ENCODE results near the gene TMEM184B. TPM values are rescaled to one million over a fixed set of nuclear protein-coding genes. Genes with fewer than 3 reads are reported as not detected.

The TMEM184B gene
- total and polyA plus RNA-seq, 2 of the 8 experiments (the other 6 are each of a cell fraction or from before 2014, with no cell fraction given): 41.6 to 81.0 TPM

DNA sequence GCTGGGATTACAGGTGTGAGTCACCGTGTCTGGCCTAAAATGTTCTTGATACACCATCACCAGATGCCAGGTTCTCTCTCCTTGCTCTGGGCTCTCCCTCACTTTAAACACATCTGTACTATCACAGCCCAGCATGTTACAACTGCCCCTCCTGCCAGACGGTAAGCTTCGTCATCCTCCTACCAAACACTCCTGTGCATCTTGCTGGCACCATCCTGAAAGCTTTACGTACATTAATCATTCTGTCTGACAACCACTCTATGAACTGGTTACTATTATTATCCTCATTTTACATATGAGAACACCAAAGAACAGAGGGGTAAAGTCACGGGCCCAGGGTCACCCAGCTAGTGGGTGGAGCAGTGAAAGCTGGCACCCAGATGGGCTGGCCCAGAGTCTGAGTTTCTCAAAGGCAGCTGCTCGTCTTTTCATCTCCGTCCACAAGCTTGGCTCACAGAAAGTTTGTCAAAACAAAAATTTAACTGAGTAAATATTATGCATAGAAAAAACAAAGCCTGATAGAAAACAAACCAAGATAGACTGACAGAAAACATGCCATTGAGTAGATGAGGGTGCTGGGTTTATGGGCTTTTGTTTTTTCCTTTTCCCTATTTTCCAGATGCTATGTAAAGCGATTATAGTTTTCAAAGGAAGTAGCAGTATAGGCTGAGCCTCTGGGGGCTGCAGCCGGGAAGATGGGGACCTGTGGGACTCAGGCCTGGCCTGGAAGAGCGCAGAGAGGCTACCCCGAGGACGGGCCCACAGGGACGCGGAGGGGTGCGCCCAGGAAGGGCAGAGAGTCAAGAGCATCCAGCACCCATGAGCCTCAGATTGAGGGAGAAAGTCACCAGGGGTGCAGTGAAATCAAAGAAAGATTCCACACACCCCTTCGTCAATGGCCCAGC lies 100.6 kb downstream of the TMEM184B start:
- H2BK12ac ChIP-seq (ENCODE audit: low read depth, low read length): no peak overlapping the region
- no peaks in the 10 kb centered on the region for H3K36me3 ChIP-seq (ENCODE audit: control insufficient read depth in 2 of 4, insufficient read depth in 4 of 4, low read length in 3 of 4)
- H3K4me1 ChIP-seq (replicated peaks in 1 of 4; ENCODE audit: control insufficient read depth in 3 of 4, insufficient read depth in 4 of 4, low read length in 3 of 4): peaks cover 0 to 4% (median 2%) of the 10 kb centered on the region in 4 experiments; a peak in 3 of 7 replicates
- no peak overlapping the region for H4K5ac ChIP-seq (ENCODE audit: insufficient read length, low read depth, low read length)
- no peak overlapping the region for H2AK5ac ChIP-seq (ENCODE audit: low read depth, low read length)
- no peak for DNase-seq (ENCODE audit: low read depth in 1 of 2, low spot score in 2 of 2)
- H3K4ac ChIP-seq (replicated peaks; ENCODE audit: insufficient read length, low read depth, low read length): no peak overlapping the region
- no peak overlapping the region for H2BK5ac ChIP-seq (ENCODE audit: low read depth, low read length)
- H3K14ac ChIP-seq (ENCODE audit: insufficient read length): no peak overlapping the region
- 84% methylated on average over 15 of the region's 16 CpGs; no CpG with 5 or more reads in 1 of the 2 experiments for WGBS, 2 experiments (ENCODE audit: extremely low coverage in 1 of 2, insufficient coverage in 1 of 2, insufficient read length in 1 of 2, insufficient replicate concordance in 2 of 2, low coverage in 1 of 2, low lambda C conversion rate in 2 of 2, missing lambda C conversion rate in 1 of 2)
- no peak overlapping the region for H2BK20ac ChIP-seq (ENCODE audit: low read length)
- H3K23ac ChIP-seq (ENCODE audit: insufficient read length): no peak overlapping the region
- H2BK15ac ChIP-seq (ENCODE audit: low read length): no peak overlapping the region
- no peak overlapping the region for H3K9ac ChIP-seq (replicated peaks in 1 of 4; ENCODE audit: extremely low read depth in 1 of 4, low read depth in 3 of 4, low read length in 3 of 4)
- no peak overlapping the region for H3K4me2 ChIP-seq (ENCODE audit: insufficient read depth in 1 of 2, low read depth in 2 of 2, low read length in 2 of 2)
- ChIA-PET CTCF (ENCODE audit: partially characterized antibody) (interaction anchor here (0.8 to 1.2 kb wide), 5 partner anchors 22 to 104 kb away, joined by 3 to 5 read pairs (median 4); no protein-coding TSS in a partner anchor), POLR2A (ENCODE audit: partially characterized antibody) (interaction anchor here (0.8 to 1.2 kb wide), 2 partner anchors 8 to 12 kb away, joined by 3 read pairs; no protein-coding TSS in a partner anchor)
- no peaks in the 10 kb centered on the region for H3K79me1 ChIP-seq (ENCODE audit: low read depth, low read length)
- no peak overlapping the region for H4K91ac ChIP-seq (replicated peaks; ENCODE audit: insufficient read length, low read length)
- no peak overlapping the region for H3K27ac ChIP-seq (ENCODE audit: low read depth, low read length)
- no peak overlapping the region for H2AFZ ChIP-seq (ENCODE audit: low read length)
- H3K56ac ChIP-seq (replicated peaks; ENCODE audit: insufficient read length, low read depth, low read length): no peak overlapping the region
- no peak overlapping the region for H3K18ac ChIP-seq (ENCODE audit: extremely low read depth, low read length)
- no peak overlapping the region for H2BK120ac ChIP-seq (replicated peaks; ENCODE audit: low read depth, low read length)
- no peak overlapping the region for H3K4me3 ChIP-seq (ENCODE audit: extremely low read depth in 1 of 4, insufficient read depth in 2 of 4, low read depth in 3 of 4, low read length in 4 of 4)
- no peak overlapping the region for H4K8ac ChIP-seq (ENCODE audit: extremely low read depth, insufficient read depth, low read length)
- H3K9me3 ChIP-seq (ENCODE audit: insufficient read depth in 2 of 2, low read depth in 1 of 2, low read length in 1 of 2): no peaks in the 10 kb centered on the region
- no peaks in the 10 kb centered on the region for H3K79me2 ChIP-seq (ENCODE audit: control insufficient read depth in 1 of 2, insufficient read depth in 2 of 2, low read length in 2 of 2)
- no peaks in the 10 kb centered on the region for H4K20me1 ChIP-seq (replicated peaks in 1 of 2; ENCODE audit: control insufficient read depth in 1 of 2, insufficient read depth in 2 of 2, low read length in 2 of 2)
- H3K27me3 ChIP-seq (replicated peaks in 1 of 4; ENCODE audit: control insufficient read depth in 3 of 4, extremely low read depth in 1 of 4, insufficient read depth in 3 of 4, low read length in 3 of 4): no peaks in the 10 kb centered on the region
- no peak for FAIRE-seq
- H3K23me2 ChIP-seq (ENCODE audit: low read depth, low read length): no peaks in the 10 kb centered on the region
- no peak for TF ChIP-seq KDM5A (IDR thresholded peaks at IDR 0.05; ENCODE audit: low read length)
- no peak for TF ChIP-seq SRF (IDR thresholded peaks at IDR 0.05; ENCODE audit: low read depth, low read length)
- TF ChIP-seq BACH1 (IDR thresholded peaks at IDR 0.05; ENCODE audit: low read length): no peak
- TF ChIP-seq, protein P1, sequence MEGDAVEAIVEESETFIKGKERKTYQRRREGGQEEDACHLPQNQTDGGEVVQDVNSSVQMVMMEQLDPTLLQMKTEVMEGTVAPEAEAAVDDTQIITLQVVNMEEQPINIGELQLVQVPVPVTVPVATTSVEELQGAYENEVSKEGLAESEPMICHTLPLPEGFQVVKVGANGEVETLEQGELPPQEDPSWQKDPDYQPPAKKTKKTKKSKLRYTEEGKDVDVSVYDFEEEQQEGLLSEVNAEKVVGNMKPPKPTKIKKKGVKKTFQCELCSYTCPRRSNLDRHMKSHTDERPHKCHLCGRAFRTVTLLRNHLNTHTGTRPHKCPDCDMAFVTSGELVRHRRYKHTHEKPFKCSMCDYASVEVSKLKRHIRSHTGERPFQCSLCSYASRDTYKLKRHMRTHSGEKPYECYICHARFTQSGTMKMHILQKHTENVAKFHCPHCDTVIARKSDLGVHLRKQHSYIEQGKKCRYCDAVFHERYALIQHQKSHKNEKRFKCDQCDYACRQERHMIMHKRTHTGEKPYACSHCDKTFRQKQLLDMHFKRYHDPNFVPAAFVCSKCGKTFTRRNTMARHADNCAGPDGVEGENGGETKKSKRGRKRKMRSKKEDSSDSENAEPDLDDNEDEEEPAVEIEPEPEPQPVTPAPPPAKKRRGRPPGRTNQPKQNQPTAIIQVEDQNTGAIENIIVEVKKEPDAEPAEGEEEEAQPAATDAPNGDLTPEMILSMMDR (IDR thresholded peaks at IDR 0.05; ENCODE audit: control extremely low read depth in 1 of 3, insufficient read depth in 1 of 3, low read depth in 1 of 3, low read length in 3 of 3): no peak
- no peak for TF ChIP-seq PHF8 (conservative IDR thresholded peaks at IDR 0.05; ENCODE audit: low read depth, low read length)
